ENCODE data around the gene OOSP1.

OOSP1 gene

DNA sequence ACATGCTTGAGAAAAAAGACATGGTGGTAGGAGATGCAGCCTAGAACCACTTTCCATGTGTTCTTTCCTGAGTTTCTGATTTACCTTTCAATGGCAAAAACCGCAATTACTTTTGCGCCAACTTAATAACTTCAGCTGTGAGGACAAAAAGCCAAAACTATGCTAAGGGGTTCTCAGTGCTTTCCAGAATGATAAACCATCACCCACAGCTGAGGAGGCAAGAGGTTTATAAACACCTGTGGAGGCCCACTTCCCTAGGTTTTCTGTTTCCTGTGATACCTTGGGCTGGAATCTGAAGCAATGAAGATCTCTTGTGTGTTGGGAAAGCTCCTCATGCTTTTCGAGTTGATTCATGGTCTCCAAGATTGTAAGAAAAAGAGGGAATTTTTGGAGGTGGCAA, 25.5 kb downstream of the OOSP1 start, which contains the start of gene OOSP4A:
OOSP4A (plus strand) TSS at position 301 of the 400 bp plus-strand sequence; CDS start at position 301, 0 bp downstream.
- TF ChIP-seq, protein P1, sequence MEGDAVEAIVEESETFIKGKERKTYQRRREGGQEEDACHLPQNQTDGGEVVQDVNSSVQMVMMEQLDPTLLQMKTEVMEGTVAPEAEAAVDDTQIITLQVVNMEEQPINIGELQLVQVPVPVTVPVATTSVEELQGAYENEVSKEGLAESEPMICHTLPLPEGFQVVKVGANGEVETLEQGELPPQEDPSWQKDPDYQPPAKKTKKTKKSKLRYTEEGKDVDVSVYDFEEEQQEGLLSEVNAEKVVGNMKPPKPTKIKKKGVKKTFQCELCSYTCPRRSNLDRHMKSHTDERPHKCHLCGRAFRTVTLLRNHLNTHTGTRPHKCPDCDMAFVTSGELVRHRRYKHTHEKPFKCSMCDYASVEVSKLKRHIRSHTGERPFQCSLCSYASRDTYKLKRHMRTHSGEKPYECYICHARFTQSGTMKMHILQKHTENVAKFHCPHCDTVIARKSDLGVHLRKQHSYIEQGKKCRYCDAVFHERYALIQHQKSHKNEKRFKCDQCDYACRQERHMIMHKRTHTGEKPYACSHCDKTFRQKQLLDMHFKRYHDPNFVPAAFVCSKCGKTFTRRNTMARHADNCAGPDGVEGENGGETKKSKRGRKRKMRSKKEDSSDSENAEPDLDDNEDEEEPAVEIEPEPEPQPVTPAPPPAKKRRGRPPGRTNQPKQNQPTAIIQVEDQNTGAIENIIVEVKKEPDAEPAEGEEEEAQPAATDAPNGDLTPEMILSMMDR (IDR thresholded peaks at IDR 0.05), result no peak

DNA sequence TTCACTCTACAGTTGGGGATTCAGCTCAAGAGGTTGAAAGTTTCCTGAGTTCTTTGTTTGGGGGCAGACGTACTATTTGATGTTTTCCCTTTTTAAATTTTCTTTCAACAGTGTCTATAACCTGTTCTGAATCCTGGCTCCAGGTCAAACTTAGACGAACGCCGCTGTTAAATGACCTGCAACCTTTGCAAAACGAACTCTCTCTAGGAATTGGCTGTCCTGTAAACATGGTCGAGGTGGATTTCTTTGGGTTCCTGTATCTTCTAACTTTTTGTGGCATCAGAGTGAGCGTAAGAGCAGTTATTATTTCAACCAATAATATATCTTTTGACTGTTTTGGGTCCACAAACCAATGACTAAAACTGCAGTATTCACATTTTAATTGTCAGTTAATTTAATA, 27.2 kb downstream of the OOSP1 start:
- TF ChIP-seq, protein P1 (IDR thresholded peaks at IDR 0.05), result no peak

- TF ChIP-seq, protein P1 (IDR thresholded peaks at IDR 0.05), result no peak
Measured at GRCh38 chr11:59966201-59966600, 28.0 kb downstream of the OOSP1 start.

- TF ChIP-seq, protein P1 (IDR thresholded peaks at IDR 0.05), result no peak
Measured at GRCh38 chr11:59967677-59968394, 29.6 kb downstream of the OOSP1 start.

DNA sequence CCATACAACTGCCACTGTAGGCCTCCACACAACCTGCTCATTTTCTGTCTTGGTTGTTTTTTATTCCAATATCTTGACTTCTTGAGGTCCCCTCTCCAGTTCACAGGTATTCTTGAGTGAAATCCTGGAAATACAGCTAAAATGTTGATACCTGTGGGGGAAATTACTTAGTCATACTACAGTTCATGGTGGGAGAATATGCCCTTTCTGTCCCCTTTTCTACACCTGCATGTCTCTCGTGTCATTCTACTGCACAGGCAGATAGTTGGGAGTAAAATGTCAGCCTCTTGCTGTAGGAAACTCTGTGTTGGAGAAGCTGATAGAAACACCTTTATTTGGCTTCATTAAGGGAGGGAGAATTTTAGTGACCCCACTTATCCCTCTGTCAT, 30.2 kb downstream of the OOSP1 start:
- TF ChIP-seq, protein P1 (IDR thresholded peaks at IDR 0.05), result no peak

DNA sequence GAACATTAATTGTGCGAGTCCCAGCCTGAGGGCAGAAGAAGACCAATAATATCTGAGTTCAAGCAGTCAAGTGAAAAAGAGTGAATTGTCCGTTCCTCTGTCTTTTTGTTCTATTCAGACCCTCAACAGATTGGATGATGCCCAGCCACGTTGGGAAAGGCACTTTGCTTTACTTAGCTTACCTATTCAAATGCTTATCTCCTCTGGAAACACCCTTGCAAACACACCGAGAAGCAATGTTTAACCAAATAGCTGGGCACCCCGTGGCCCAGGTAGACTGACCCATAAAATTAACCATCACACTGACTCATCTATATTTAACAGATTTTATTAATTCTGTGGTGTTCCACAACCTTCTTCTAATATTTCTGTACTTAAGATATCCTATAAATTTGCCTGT, 34.9 kb downstream of the OOSP1 start:
- TF ChIP-seq, protein P1 (IDR thresholded peaks at IDR 0.05), result no peak

- TF ChIP-seq, protein P1 (IDR thresholded peaks at IDR 0.05), result no peak
Measured at GRCh38 chr11:59981106-59981770, 43.0 kb downstream of the OOSP1 start.

Data from LNCAP (cell line).